ENCODE data around the gene FAM98B. TPM values are rescaled to one million over a fixed set of nuclear protein-coding genes. Genes with fewer than 3 reads are reported as not detected.

The FAM98B gene
- total RNA-seq, 2 donors from 2014 or later: 17.7 to 19.9 TPM

- ATAC-seq: no peak
These were observed 42.2 kb downstream of the FAM98B start for GRCh38 chr15:38496151-38496550.

DNA sequence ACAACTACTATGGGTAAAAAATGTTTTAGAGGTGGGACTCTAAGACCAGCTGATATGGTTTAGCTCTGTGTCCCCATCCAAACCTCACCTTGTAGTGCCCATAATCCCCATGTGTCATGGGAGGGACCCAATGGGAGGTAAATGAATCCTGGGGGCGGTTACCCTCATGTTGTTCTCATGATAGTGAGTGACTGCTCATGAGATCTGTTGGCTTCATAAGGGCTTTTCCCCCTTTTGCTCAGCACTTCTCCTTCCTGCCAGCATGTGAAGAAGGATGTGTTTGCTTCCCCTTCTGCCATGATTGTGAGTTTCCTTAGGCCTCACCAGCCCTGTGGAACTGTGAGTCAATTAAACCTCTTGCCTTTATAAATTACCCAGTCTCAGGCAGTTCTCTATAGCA is 45.7 kb downstream of the FAM98B start:
- no peak for DNase-seq
- intact Hi-C loops (cut with DNase I, micrococcal nuclease): no loop called here
- ATAC-seq: no peak

More at GRCh38 chr15:38496151-38496550, 42.2 kb downstream of the FAM98B start:
- intact Hi-C loops (cut with DNase I, micrococcal nuclease): no loop called here
- no peak for DNase-seq

- DNase-seq: no peak
- ATAC-seq: no peak
- intact Hi-C loops (cut with DNase I, micrococcal nuclease): no loop called here
These were observed 49.6 kb downstream of the FAM98B start for GRCh38 chr15:38503496-38503895.

DNA sequence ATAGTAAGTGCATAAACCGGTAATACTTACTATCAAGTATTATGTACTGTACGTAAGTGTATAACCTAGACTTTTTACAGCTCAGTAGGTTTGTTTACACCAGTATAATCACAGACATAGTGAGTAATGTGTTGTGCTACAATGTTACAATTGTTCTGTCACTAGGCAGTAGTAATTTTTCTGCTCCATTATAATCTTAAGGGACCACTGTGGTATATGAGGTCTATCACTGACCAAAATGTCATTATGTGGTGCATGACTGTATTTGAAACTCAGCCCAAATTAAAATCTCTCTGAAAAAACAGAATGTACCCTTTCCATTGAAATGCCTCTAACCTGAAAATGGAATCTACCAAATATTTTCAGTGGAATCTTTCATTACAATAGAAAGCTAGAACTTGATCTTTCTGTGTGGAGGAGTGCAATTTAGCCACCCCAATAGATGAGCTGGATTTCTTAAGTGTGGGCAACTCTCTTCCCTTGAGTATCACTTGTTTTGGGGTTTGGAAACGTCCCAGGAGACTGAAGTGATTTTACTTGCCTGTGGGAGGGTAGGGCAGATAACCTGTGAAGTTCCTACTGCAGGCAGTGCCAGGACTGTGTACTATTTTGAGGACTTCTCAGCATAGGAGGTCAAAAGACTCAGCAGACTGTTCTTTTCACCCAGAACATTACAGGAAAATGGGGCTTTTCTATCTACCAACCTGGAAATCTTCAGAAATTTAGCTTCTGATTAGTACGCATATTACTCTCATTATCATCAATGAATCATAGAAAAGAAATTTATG is 50.9 kb downstream of the FAM98B start:
- intact Hi-C loops (cut with DNase I, micrococcal nuclease): no loop called here
- no peak for DNase-seq
- no peak for ATAC-seq

- no peak for DNase-seq
- peak; percentile 7 for ATAC-seq
- intact Hi-C loops (cut with DNase I, micrococcal nuclease): no loop called here
These were observed 53.1 kb downstream of the FAM98B start for GRCh38 chr15:38506997-38507396.

DNA sequence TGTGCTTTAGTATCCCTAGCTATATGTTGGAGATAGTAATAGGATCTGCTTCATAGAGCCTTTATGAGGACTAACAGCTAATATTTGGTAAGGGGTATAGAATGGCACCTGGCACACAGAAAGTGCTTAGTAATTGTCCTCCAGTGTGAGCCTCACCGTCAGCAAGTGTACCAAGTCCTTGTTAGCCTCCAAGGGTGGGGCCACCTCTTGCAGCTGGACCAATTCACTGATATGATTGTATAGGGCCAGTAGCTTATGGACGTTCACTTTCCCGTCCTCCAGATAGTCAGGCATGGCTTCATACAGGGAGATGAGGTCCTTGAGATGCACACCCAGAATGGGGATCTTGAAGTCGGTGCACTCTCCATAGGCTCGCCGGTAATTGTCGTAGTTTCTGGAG is 53.6 kb downstream of the FAM98B start:
- ATAC-seq (peak; percentile 71), DNase-seq (no peak)
- intact Hi-C loops (cut with DNase I, micrococcal nuclease): no loop called here

- ATAC-seq (no peak), DNase-seq (no peak)
- intact Hi-C loops (cut with DNase I, micrococcal nuclease): no loop called here
These were observed 54.7 kb downstream of the FAM98B start for GRCh38 chr15:38508647-38509046.

DNA sequence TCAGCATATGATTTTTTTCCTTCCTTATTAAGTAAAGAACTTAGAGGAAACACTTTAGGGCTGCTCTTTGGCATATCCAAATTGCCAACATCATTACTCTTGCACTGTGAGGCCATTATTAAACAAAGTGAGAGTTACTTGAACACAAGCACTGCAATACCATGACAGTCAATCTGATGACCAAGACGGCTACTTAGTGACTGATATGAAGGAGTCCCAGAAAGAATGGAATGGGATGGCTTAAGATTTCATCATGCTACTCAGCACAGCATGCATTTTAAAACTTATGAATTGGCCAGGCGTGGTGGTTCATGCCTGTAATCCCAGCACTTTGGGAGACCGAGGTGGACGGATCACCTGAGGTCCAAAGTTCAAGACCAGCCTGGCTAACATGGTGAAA is 55.2 kb downstream of the FAM98B start:
- intact Hi-C loops (cut with DNase I, micrococcal nuclease): no loop called here
- DNase-seq: no peak
- ATAC-seq: no peak

DNA sequence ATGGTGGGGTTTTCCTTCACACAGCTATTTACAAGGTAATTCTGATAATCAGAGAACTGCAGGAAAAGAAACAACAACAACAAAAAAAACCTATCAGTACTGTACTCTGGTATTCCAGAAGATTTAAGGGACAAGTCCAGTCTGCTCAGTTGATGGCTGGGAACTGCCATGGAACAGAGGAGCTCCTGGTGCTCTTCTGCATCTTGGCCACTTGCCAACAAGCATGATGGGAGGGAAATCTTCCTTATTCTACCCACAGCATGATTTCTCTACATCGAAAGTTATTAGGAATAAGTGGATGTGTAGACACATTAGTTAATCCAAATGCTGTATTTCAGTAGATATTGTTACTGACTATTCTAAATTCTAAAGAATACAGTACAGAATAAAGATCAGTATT is 59.0 kb downstream of the FAM98B start:
- ATAC-seq (no peak), DNase-seq (no peak)
- intact Hi-C loops (cut with DNase I, micrococcal nuclease): no loop called here

- DNase-seq (no peak), ATAC-seq (no peak)
- intact Hi-C loops (cut with DNase I, micrococcal nuclease): no loop called here
These were observed 60.7 kb downstream of the FAM98B start for GRCh38 chr15:38514601-38515000.

DNA sequence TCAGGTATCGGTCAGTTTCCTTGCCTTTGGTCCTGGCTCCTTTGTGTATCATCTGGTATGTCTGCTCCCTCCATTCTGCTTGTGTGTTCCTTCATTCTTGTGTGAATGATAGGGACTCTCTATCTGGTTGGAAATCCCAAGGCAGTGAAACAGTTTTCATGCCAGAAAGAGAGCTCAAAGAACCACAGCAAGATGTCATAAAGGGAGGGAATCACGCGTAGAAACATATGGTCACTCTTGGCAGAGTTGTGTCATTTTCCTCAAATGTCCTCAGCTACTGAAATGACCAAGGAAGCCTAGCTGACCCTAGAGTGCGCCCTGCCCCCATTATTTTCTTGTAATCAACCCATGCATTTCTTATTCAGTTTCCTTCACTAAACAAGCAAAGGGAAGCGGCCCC is 62.7 kb downstream of the FAM98B start:
- intact Hi-C loops (cut with DNase I, micrococcal nuclease): no loop called here
- ATAC-seq (no peak), DNase-seq (no peak)

GRCh38 chr15:38517312-38517975 is 63.5 kb downstream of the FAM98B start:
- DNase-seq (no peak), ATAC-seq (no peak)
- intact Hi-C loops (cut with DNase I, micrococcal nuclease): no loop called here

DNA sequence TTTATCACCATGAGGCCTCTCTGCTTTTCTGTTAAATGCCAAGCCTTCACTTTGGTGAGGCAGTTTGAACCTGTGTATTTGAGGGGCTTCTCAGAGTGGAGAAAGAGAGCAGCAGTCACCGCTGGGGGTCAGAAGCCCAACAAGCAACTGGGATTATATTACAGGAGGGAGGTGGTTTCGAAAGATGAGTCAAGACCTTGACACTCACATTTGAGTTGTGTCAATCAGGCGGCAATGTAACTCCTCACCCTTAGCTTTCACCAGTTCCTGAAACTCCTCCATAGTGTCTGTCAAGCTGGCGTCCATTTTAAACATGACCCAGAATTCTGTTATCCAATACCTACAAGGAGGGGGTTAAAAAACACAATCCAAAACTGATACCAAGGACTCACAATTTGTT is 64.2 kb downstream of the FAM98B start:
- DNase-seq (no peak), ATAC-seq (no peak)
- intact Hi-C loops (cut with DNase I, micrococcal nuclease): no loop called here

GRCh38 chr15:38520035-38520434 is 66.1 kb downstream of the FAM98B start:
- intact Hi-C loops (cut with DNase I, micrococcal nuclease): no loop called here
- no peak for DNase-seq
- ATAC-seq: no peak

DNA sequence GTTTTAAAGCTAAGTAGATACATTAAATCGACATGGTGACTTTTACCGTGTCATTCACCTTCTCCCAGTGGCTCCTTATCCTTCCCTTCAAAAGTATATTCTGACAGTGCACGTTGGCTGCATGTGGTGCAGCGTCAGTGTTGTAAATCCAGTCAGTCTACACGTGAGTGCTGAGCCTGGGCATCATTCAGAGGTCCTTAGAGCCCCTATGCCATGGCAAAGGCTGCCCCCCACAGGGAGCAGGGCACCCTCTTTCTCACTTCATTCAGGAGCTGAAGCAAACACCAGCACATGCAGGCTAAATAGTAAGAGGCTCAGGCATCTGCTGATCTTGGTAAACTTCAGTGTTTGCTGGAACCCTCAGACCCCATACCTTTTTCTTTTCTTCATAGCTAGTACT is 67.4 kb downstream of the FAM98B start:
- intact Hi-C loops (cut with DNase I, micrococcal nuclease): no loop called here
- ATAC-seq (no peak), DNase-seq (no peak)

DNA sequence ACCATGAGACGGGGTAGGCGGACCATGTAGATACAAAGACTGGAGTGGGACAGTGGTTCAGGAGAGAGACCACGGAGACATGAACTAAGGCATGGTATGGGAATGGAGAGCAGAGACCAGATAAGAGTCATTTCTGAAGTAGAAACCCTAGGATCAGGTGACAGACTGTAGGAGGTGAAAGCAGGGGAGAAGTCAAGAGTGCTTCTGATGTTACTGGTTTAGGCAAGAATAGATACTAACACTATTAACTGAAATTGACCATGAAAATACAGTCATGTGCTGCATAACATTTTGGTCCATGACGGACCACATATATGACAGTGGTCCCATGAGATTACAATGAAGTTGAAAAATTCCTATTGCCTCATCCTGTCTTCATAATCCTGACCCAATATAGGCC is 69.0 kb downstream of the FAM98B start:
- intact Hi-C loops (cut with DNase I, micrococcal nuclease): no loop called here
- ATAC-seq: no peak
- no peak for DNase-seq

DNA sequence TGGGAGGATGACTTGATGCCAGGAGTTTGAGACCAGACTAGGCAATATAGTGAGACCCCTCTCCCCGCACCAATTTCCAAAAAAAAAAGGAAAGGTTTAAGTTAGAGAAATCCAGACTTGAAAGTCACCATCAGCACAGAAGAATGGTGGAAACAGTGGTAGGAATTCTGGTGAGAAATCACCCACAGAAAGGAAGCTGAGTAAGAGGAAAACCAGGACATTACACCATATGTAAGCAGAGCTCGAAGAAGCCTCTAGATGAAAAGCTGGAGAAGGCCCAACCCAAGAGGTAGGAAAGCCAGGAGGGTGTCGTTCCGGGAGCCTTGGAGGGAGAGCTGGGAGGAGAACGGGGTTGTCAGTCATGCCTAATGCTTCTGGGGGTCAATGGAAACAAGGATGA is 70.2 kb downstream of the FAM98B start:
- DNase-seq: no peak
- no peak for ATAC-seq
- intact Hi-C loops (cut with DNase I, micrococcal nuclease): no loop called here

DNA sequence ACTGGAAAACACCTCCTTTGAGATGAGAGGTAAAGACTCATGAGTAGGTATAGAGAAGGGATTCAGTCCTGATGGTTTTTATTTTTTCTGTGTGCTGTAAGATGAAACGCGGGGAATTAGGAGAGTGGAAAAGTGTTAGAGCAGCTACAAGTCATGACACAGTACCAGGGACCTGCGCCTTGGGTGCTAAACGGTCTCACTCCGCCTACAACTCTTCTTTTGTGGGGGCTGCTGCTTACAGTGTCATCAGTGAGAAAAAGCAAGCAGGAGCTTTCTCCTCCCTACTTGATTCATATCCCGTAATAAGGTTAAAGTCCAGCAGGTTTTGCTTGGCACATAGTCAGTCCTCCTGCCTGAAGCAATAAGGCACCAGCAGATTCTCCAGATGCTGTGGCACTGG is 71.6 kb downstream of the FAM98B start:
- intact Hi-C loops (cut with DNase I, micrococcal nuclease): no loop called here
- ATAC-seq (no peak), DNase-seq (no peak)

GRCh38 chr15:38526158-38526557 is 72.2 kb downstream of the FAM98B start:
- intact Hi-C loops (cut with DNase I, micrococcal nuclease): no loop called here
- ATAC-seq: no peak

GRCh38 chr15:38528294-38528693 is 74.4 kb downstream of the FAM98B start:
- DNase-seq: no peak
- intact Hi-C loops (cut with DNase I, micrococcal nuclease): no loop called here

More at GRCh38 chr15:38526158-38526557, 72.2 kb downstream of the FAM98B start:
- DNase-seq: no peak

DNA sequence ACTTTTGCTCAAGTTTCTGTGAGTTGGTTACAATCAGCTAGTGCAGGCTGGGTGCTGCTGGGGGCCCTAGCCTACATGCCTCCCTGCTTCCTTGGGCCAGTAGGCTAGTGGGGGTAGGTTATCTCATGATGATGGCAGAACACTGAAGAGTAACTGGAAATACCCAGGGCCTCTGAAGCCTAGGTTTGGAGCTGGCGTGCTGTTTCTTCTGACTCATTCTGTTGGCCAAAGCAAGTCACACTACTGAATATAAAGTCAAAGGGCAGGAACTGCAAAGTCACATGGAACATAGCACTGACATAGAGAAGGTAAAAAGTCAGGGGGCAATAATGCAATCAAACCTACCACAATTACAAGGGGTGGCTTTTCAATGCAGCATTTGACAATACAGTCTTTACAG is 76.2 kb downstream of the FAM98B start:
- no peak for DNase-seq
- intact Hi-C loops (cut with DNase I, micrococcal nuclease): no loop called here
- ATAC-seq: no peak

More at GRCh38 chr15:38528294-38528693, 74.4 kb downstream of the FAM98B start:
- ATAC-seq: no peak
